HepG2 (cell line): ENCODE measurements around the gene ALDH7A1. TPM values are rescaled to one million over a fixed set of nuclear protein-coding genes. Genes with fewer than 3 reads are reported as not detected.

Experiments used
- CEBPB ChIP-seq: IDR thresholded peaks from 2 replicates; pipeline ENCODE4 v1.6.1; 2011; ENCODE audit warnings: low read depth, low read length, improper control_type of control experiment, borderline replicate concordance
- FOXK2 ChIP-seq: fragments of 450-650 bp; IDR thresholded peaks from 2 replicates; pipeline ENCODE4 v1.6.1; 2016
- HNRNPK ChIP-seq: fragments of 200-400 bp; formaldehyde crosslinking; IDR thresholded peaks from 2 replicates; pipeline ENCODE4 v1.6.1; 2018; ENCODE audit warnings: low read length, low read depth, moderate library complexity, mild to moderate bottlenecking; ENCODE audit not compliant: poor library complexity, severe bottlenecking
- RXRA ChIP-seq: sonication (generic); formaldehyde crosslinking; IDR thresholded peaks from 2 replicates; pipeline ENCODE4 v1.5.1; 2020; ENCODE audit warnings: missing genetic modification reagents
- TAF1 ChIP-seq: sonication (generic); formaldehyde crosslinking; IDR thresholded peaks from 2 replicates; pipeline ENCODE4 v1.4.0; 2020; ENCODE audit warnings: missing genetic modification reagents
- TOPORS ChIP-seq: sonication (generic); formaldehyde crosslinking; IDR thresholded peaks from 2 replicates; pipeline ENCODE4 v1.8.0; 2023; ENCODE audit warnings: mild to moderate bottlenecking, missing genetic modification reagents
- ZBTB7A ChIP-seq: sonication (generic); formaldehyde crosslinking; IDR thresholded peaks from 2 replicates; pipeline ENCODE4 v1.8.0; 2022; ENCODE audit warnings: mild to moderate bottlenecking, missing genetic modification reagents
- ZMYM4 ChIP-seq: sonication (generic); formaldehyde crosslinking; IDR thresholded peaks from 2 replicates; pipeline ENCODE4 v1.8.1; 2023; ENCODE audit warnings: mild to moderate bottlenecking, missing genetic modification reagents
- ZNF18 ChIP-seq: sonication (generic); formaldehyde crosslinking; IDR thresholded peaks from 2 replicates; pipeline ENCODE4 v1.8.0; 2022; ENCODE audit warnings: mild to moderate bottlenecking, missing genetic modification reagents; ENCODE audit not compliant: insufficient replicate concordance
- ZNF326 ChIP-seq: sonication (generic); formaldehyde crosslinking; IDR thresholded peaks from 2 replicates; pipeline ENCODE4 v1.4.0; 2020; ENCODE audit warnings: missing genetic modification reagents, borderline replicate concordance
- ZNF562 ChIP-seq: sonication (generic); formaldehyde crosslinking; IDR thresholded peaks from 2 replicates; pipeline ENCODE4 v1.8.0; 2022; ENCODE audit warnings: missing genetic modification reagents, borderline replicate concordance
- ZNF564 ChIP-seq: sonication (generic); formaldehyde crosslinking; IDR thresholded peaks from 2 replicates; pipeline ENCODE4 v1.8.1; 2023; ENCODE audit warnings: mild to moderate bottlenecking, missing genetic modification reagents
- ZNF569 ChIP-seq: sonication (generic); formaldehyde crosslinking; IDR thresholded peaks from 2 replicates; pipeline ENCODE4 v1.5.0; 2020; ENCODE audit warnings: mild to moderate bottlenecking, missing genetic modification reagents, moderate library complexity, borderline replicate concordance
- ZNF703 ChIP-seq: sonication (generic); formaldehyde crosslinking; IDR thresholded peaks from 2 replicates; pipeline ENCODE4 v1.5.1; 2020; ENCODE audit warnings: missing genetic modification reagents, mild to moderate bottlenecking, moderate library complexity, borderline replicate concordance
- ZNF772 ChIP-seq: sonication (generic); formaldehyde crosslinking; IDR thresholded peaks from 2 replicates; pipeline ENCODE4 v1.5.0; 2020; ENCODE audit warnings: mild to moderate bottlenecking, missing genetic modification reagents
- ZNF792 ChIP-seq: IDR thresholded peaks from 2 replicates; pipeline ENCODE4 v1.6.1; 2016
- polyA plus RNA-seq, 8 experiments: library from polyadenylated mRNA; depleted of rRNA in 3 of 8; stranded (reverse) in 7 of 8; unstranded in 1 of 8; fragments of >200 nt; fragmentation: Illumina TruSeq in 4 of 8; extraction: Trizol in 4 of 8; gene quantifications; 2 replicates each; pipeline versions ENCODE4 v1.2.1 to v1.2.3, GENCODE V29; 2011 to 2016; ENCODE audit warnings: low read depth in 4 of 8, missing spikeins in 1 of 8, mixed read lengths in 1 of 8; ENCODE audit not compliant: insufficient read depth in 1 of 8
- total RNA-seq, 5 experiments: library from RNA; depleted of rRNA; stranded (reverse); fragments of >200 nt; fragmentation: Illumina TruSeq; extraction: Trizol; gene quantifications; 2 replicates each; pipeline ENCODE4 v1.2.3, GENCODE V29; 2016; ENCODE audit warnings: low read depth in 1 of 5
- TF ChIP-seq, protein P1 (sequence below): sonication (generic); formaldehyde crosslinking; IDR thresholded peaks from 2 replicates; pipeline ENCODE4 v1.8.1; 2023; ENCODE audit warnings: mild to moderate bottlenecking, moderate library complexity, missing genetic modification reagents
- TF ChIP-seq, protein P2 (sequence below): sonication (generic); formaldehyde crosslinking; IDR thresholded peaks from 2 replicates; pipeline ENCODE4 v1.8.1; 2023; ENCODE audit warnings: mild to moderate bottlenecking, missing genetic modification reagents
- TF ChIP-seq, protein P3 (sequence below): IDR thresholded peaks from 2 replicates; pipeline ENCODE4 v1.6.1; 2012; ENCODE audit warnings: inconsistent platforms
- TF ChIP-seq, protein P4 (sequence below): sonication (generic); formaldehyde crosslinking; IDR thresholded peaks from 2 replicates; pipeline ENCODE4 v1.5.0; 2020; ENCODE audit warnings: mild to moderate bottlenecking, missing genetic modification reagents, borderline replicate concordance
- TF ChIP-seq, protein P5 (sequence below): sonication (generic); formaldehyde crosslinking; IDR thresholded peaks from 2 replicates; pipeline ENCODE4 v1.4.0; 2020; ENCODE audit warnings: missing genetic modification reagents

Gene ALDH7A1
- total and polyA plus RNA-seq, 2 of the 13 experiments (the other 11 are each of a cell fraction or from before 2014, with no cell fraction given), result 69.0 to 100 TPM

DNA sequence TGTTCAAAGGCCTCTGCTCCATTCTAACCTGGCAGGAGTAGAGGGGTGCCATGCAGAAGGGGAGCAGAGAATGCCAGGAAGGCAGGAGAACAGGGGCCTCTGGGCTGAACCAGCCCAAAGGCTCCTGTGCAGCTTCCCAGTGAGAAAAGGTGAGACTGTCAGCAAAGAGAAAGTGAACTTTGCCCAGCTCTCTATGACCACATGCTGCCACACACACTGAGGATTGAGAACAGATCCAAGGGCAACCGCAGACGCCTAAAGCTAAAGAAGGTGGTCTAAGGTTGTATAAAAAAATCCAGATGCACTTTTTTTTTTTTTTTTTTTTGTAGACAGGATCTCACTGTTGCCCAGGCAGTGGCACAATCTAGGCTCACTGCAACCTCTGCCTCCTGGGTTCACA is 51.4 kb downstream of the ALDH7A1 start (continued):
- TF ChIP-seq, protein P1, sequence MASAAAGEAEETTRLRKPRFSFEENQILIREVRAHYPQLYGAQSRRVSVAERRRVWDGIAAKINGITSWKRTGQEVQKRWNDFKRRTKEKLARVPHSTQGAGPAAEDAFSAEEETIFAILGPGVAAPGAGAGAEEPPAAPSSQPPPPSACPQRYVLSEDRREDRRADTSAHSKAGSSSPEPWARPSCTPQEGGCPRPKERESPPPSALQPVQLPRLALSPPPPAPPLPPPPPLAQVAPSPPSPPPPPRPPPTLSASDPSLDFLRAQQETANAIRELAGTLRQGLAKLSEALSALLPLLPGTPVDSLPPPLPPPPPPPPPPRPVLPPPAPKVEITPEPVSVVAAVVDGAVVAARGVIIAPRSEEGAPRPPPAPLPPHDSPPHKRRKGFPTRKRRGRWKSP (CRISPR knock-in tag), result no peak
- TF ChIP-seq ZNF18 (CRISPR knock-in tag) (peak; percentile 43), ZNF562 (CRISPR knock-in tag) (no peak), ZNF703 (no peak), ZMYM4 (no peak), ZNF772 (CRISPR knock-in tag) (no peak), ZNF564 (no peak), ZNF792 (CRISPR knock-in tag) (no peak), TAF1 (CRISPR knock-in tag) (no peak), TOPORS (CRISPR knock-in tag) (no peak), ZNF326 (CRISPR knock-in tag) (no peak), FOXK2 (no peak), ZNF569 (no peak), CEBPB (no peak), ZBTB7A (CRISPR knock-in tag) (no peak), RXRA (CRISPR knock-in tag) (no peak), HNRNPK (no peak)
- TF ChIP-seq, protein P2, sequence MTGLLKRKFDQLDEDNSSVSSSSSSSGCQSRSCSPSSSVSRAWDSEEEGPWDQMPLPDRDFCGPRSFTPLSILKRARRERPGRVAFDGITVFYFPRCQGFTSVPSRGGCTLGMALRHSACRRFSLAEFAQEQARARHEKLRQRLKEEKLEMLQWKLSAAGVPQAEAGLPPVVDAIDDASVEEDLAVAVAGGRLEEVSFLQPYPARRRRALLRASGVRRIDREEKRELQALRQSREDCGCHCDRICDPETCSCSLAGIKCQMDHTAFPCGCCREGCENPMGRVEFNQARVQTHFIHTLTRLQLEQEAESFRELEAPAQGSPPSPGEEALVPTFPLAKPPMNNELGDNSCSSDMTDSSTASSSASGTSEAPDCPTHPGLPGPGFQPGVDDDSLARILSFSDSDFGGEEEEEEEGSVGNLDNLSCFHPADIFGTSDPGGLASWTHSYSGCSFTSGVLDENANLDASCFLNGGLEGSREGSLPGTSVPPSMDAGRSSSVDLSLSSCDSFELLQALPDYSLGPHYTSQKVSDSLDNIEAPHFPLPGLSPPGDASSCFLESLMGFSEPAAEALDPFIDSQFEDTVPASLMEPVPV (CRISPR knock-in tag), result no peak
- TF ChIP-seq, protein P3, sequence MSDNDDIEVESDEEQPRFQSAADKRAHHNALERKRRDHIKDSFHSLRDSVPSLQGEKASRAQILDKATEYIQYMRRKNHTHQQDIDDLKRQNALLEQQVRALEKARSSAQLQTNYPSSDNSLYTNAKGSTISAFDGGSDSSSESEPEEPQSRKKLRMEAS, result peak; percentile 55; the same call in 1 of the 2 replicates
- TF ChIP-seq, protein P4, sequence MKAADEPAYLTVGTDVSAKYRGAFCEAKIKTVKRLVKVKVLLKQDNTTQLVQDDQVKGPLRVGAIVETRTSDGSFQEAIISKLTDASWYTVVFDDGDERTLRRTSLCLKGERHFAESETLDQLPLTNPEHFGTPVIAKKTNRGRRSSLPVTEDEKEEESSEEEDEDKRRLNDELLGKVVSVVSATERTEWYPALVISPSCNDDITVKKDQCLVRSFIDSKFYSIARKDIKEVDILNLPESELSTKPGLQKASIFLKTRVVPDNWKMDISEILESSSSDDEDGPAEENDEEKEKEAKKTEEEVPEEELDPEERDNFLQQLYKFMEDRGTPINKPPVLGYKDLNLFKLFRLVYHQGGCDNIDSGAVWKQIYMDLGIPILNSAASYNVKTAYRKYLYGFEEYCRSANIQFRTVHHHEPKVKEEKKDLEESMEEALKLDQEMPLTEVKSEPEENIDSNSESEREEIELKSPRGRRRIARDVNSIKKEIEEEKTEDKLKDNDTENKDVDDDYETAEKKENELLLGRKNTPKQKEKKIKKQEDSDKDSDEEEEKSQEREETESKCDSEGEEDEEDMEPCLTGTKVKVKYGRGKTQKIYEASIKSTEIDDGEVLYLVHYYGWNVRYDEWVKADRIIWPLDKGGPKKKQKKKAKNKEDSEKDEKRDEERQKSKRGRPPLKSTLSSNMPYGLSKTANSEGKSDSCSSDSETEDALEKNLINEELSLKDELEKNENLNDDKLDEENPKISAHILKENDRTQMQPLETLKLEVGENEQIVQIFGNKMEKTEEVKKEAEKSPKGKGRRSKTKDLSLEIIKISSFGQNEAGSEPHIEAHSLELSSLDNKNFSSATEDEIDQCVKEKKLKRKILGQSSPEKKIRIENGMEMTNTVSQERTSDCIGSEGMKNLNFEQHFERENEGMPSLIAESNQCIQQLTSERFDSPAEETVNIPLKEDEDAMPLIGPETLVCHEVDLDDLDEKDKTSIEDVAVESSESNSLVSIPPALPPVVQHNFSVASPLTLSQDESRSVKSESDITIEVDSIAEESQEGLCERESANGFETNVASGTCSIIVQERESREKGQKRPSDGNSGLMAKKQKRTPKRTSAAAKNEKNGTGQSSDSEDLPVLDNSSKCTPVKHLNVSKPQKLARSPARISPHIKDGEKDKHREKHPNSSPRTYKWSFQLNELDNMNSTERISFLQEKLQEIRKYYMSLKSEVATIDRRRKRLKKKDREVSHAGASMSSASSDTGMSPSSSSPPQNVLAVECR (CRISPR knock-in tag), result peak; percentile 40; the same call in 1 of the 2 replicates
- TF ChIP-seq, protein P5, sequence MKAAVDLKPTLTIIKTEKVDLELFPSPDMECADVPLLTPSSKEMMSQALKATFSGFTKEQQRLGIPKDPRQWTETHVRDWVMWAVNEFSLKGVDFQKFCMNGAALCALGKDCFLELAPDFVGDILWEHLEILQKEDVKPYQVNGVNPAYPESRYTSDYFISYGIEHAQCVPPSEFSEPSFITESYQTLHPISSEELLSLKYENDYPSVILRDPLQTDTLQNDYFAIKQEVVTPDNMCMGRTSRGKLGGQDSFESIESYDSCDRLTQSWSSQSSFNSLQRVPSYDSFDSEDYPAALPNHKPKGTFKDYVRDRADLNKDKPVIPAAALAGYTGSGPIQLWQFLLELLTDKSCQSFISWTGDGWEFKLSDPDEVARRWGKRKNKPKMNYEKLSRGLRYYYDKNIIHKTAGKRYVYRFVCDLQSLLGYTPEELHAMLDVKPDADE (CRISPR knock-in tag), result no peak
